ENCODE measurements around the gene GTF2H2C. TPM values are rescaled to one million over a fixed set of nuclear protein-coding genes. Genes with fewer than 3 reads are reported as not detected.

Gene GTF2H2C
- total RNA-seq = 29.1 and 31.3 TPM in 2 replicates

GRCh38 chr5:69559908-69560330, at the start of gene GTF2H2C:
TSS of gene GTF2H2C (plus strand) at chr5:69560191. CDS start at chr5:69565133, 4,942 bp downstream.

Other genes starting within 250 kb of the GTF2H2C start
- gene CCDC125, start 227.4 kb upstream of the GTF2H2C start, total RNA-seq = 1.5 and 2.2 TPM in 2 replicates
- gene AK6, start 190.7 kb upstream of the GTF2H2C start, total RNA-seq = 20.8 and 27.4 TPM in 2 replicates
- gene TAF9, start 190.7 kb upstream of the GTF2H2C start, total RNA-seq = 85.6 and 89.8 TPM in 2 replicates
- 14.7 and 16.5 TPM in 2 replicates for gene RAD17, start 190.4 kb upstream of the GTF2H2C start, total RNA-seq
- 2.1 and 2.2 TPM in 2 replicates for gene MARVELD2, start 145.1 kb upstream of the GTF2H2C start, total RNA-seq
- 3.5 and 4.2 TPM in 2 replicates for gene OCLN, start 67.4 kb upstream of the GTF2H2C start, total RNA-seq